ENCODE measurements around the gene LSM4.
A peak's percentile ranks its signal among the peaks of the same experiment; 100 is the strongest.
"Not testable (repeated sequence)": the region's sequence is repeated elsewhere in the genome, so short reads cannot be mapped to it uniquely, and the experiment has no call there.

Gene LSM4

DNA sequence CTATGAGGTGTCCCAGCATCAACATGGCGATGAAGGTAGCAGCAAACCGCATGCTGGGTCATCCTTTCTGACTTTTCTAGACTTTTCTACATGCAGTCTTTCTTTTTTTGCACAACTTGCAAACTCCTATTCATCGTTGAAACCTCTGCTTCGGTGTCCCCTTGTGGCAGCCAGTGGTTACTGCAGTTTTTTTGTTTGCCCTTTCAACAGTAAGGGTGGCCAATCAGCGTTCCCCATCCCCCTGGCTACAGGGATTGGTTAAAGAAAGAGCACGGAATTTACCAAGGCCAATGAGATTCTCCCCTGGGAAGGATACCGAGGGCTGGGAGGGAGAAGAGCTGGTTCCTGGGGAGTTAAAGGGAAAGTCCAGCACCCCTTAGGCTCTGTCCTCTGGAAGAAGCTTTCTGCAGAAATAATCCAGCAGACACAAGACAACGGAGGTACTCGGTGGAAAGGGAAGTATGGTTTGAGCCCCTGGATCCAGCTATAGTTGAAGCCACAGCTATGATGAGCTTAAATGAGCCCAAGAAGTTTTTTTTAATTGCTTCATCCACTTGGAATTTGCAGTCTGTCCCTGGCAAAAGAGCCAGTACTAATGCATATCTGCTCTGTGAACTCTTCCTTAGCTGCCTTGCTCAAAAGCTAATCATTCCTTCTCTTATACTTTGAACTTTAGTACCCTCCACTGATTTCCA, 5.6 kb upstream of the LSM4 start:
- Mint-ChIP-seq H3K4me1 (peaks cover 25% of the 10 kb centered on the region), H3K4me3 (peak overlapping the region; percentile 79 to 87), H3K27ac (no peak overlapping the region), H3K9me3 (no peaks in the 10 kb centered on the region), H3K27me3 (no peaks in the 10 kb centered on the region)
- peak; percentile 99 for ATAC-seq
- peak; percentile 84 to 90 for DNase-seq

- ATAC-seq = no peak
Measured at GRCh38 chr19:18326772-18327171, 3.9 kb upstream of the LSM4 start.

DNA sequence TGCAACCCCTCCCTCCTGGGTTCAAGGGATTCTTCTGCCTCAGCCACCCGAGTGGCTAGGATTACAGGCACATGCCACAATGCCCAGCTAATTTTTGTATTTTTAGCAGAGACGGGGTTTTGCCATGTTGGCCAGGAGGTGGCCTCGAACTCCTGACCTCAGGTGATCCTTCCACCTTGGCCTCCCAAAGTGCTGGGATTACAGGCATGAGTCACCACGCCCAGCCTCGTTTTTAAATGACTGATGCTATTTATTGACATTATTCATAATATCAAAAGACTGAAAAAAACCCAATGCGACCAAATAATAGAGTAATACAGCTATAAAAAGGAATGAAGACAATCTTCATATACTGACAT, 1.5 kb upstream of the LSM4 start:
- not testable (repeated sequence) for H3K27me3 Mint-ChIP-seq, H3K27ac Mint-ChIP-seq, ATAC-seq, H3K9me3 Mint-ChIP-seq, DNase-seq
- peak overlapping the region in 1 of 2 donors; percentile 91 for H3K4me3 Mint-ChIP-seq
- H3K4me1 Mint-ChIP-seq = peaks cover 53% of the 10 kb centered on the region

More at GRCh38 chr19:18326772-18327171, 3.9 kb upstream of the LSM4 start:
- DNase-seq = no peak
- H3K27me3 Mint-ChIP-seq = no peaks in the 10 kb centered on the region
- H3K4me3 Mint-ChIP-seq = no peak overlapping the region
- peaks cover 32% of the 10 kb centered on the region for H3K4me1 Mint-ChIP-seq
- H3K9me3 Mint-ChIP-seq = no peaks in the 10 kb centered on the region
- no peak overlapping the region for H3K27ac Mint-ChIP-seq

GRCh38 chr19:18322318-18322758, 538 bp downstream of the LSM4 start:
- no peaks in the 10 kb centered on the region for H3K27me3 Mint-ChIP-seq
- H3K27ac Mint-ChIP-seq = peak overlapping the region; percentile 91 to 92
- H3K4me3 Mint-ChIP-seq = peak overlapping the region; percentile 91
- ATAC-seq (peak; percentile 22), DNase-seq (peak; percentile 39 to 56)
- peaks cover 61% of the 10 kb centered on the region for H3K4me1 Mint-ChIP-seq
- no peaks in the 10 kb centered on the region for H3K9me3 Mint-ChIP-seq

GRCh38 chr19:18321734-18322102, 1.2 kb downstream of the LSM4 start:
- no peaks in the 10 kb centered on the region for H3K27me3 Mint-ChIP-seq
- H3K27ac Mint-ChIP-seq = peak overlapping the region; percentile 91 to 92
- H3K9me3 Mint-ChIP-seq = no peaks in the 10 kb centered on the region
- peak overlapping the region; percentile 91 for H3K4me3 Mint-ChIP-seq
- H3K4me1 Mint-ChIP-seq = peaks cover 64% of the 10 kb centered on the region
- ATAC-seq = no peak
- peak; percentile 25 to 54 for DNase-seq

GRCh38 chr19:18320865-18321733, 1.8 kb downstream of the LSM4 start:
- DNase-seq = no peak
- H3K4me1 Mint-ChIP-seq = peaks cover 70% of the 10 kb centered on the region
- H3K27me3 Mint-ChIP-seq = no peaks in the 10 kb centered on the region
- H3K4me3 Mint-ChIP-seq = peak overlapping the region; percentile 91
- ATAC-seq = no peak
- peak overlapping the region; percentile 91 to 92 for H3K27ac Mint-ChIP-seq
- no peaks in the 10 kb centered on the region for H3K9me3 Mint-ChIP-seq

DNA sequence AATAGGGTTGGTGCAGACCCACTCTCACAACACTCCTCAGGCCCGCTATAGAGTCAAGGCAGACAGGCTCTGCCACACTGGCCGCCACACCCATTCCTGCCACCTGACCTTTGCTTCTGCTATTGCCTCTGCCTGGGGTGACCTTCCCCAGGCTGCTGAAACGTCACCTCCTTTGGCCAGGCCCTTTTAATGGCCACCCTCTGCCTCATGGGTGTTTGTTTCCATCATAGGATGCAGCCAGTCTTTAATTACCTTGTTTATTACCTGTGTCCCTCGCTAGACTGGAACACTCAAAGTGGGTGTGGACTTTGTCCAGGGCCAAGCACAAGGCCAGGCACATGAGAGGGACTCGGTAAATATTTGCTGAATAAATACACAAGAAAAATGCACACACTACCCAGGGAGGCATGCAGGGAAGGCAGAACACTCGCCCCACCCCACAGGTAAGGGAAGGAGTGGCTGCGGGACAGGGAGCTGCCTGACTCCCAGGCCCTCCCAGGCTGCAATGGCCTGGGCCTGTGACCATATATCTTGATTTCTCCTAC, 3.2 kb downstream of the LSM4 start:
- Mint-ChIP-seq H3K27ac (peak overlapping the region; percentile 85 to 87), H3K9me3 (no peaks in the 10 kb centered on the region), H3K4me1 (peaks cover 83% of the 10 kb centered on the region), H3K27me3 (no peaks in the 10 kb centered on the region), H3K4me3 (peak overlapping the region; percentile 72 to 87)
- no peak for DNase-seq
- no peak for ATAC-seq

DNA sequence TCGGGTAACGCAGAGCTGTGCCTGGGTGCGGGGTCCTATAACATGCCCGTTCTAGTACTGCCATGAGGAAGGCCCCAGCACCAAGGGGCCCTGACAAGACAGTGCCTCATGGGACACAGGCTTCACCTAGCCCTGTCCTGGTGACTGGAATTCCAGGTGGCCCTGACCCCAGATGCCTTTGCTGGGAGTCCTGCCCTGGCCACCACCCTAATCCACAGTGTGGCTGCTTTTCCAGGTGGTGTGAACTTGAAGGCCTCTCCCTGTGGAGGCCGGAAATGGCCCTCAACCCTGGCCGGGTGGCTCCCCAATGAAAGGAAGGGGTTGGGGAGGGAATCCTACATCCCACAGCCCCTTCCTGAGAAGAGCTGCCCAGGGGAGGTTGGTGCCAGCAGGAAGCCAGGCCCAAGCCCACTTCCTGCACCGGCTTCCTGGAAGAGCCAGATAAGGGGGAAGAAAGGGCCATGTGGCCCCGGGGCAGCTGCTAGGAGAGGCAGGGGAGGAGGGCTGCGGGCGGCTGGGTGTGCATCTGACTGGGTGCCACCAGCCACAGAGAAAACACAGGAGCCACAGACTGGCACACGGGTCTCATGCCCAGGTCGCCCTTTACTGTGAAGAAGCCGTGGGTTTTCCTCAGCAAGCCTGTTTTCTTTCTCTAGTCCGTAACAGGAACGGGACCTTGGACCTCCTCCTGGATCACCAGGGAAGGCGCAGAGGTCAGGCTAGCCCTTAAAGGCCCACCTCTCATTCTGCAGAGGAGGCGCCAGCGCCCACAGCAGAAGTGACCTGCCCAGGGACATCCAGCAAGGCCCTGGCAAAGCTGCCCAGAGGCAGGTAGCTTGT, 4.7 kb downstream of the LSM4 start:
- peak; percentile 77 for ATAC-seq
- H3K27ac Mint-ChIP-seq = peak overlapping the region; percentile 86 to 95
- DNase-seq = peak; percentile 17 to 65
- H3K9me3 Mint-ChIP-seq = no peaks in the 10 kb centered on the region
- H3K4me1 Mint-ChIP-seq = peaks cover 71% of the 10 kb centered on the region
- H3K4me3 Mint-ChIP-seq = peak overlapping the region; percentile 87 to 88
- no peaks in the 10 kb centered on the region for H3K27me3 Mint-ChIP-seq

DNA sequence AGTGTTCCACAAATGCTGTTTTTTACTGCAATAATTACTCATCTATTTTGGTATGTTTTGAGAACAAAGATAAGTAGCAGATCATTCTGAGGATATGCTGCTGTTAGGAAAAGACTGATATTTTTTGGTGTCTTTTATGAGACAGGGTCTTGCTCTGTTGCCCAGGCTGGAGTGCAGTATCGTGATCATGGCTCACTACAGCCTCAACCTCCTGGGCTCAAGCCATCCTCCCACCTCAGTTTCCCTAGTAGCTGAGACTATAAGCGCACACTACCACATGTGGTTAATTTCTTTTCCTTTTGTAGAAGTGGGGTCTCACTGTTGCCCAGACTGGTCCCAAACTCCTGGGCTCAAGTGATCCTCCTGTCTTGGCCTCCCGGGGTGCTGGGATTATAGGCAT, 9.5 kb downstream of the LSM4 start:
- peaks cover 75% of the 10 kb centered on the region for H3K4me1 Mint-ChIP-seq
- H3K4me3 Mint-ChIP-seq = no peak overlapping the region
- no peaks in the 10 kb centered on the region for H3K27me3 Mint-ChIP-seq
- ATAC-seq (no peak), DNase-seq (no peak)
- H3K27ac Mint-ChIP-seq = no peak overlapping the region
- no peaks in the 10 kb centered on the region for H3K9me3 Mint-ChIP-seq

DNA sequence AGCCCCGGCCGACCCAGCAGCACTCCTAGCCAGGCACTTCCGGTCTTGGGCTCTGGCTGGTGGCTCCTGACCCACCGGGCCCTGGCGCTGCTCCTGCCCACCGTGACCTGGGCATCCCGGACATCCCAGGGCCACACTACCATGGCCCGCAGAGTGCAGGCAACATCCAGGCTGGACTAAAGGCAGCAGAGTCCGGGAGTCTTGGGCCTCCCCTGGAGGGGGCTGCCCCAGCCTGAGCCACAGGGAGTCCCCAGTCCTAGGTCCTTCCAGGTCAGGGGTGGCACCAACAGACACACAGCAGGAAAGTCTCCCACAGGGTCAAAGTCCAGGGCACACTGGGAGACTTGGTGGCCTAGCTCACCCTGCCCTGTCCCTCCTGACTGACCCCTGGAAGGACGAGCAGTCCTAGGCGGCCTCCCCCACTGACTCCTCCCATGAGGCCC, 10.8 kb downstream of the LSM4 start:
- no peak overlapping the region for H3K27ac Mint-ChIP-seq
- ATAC-seq (no peak), DNase-seq (no peak)

GRCh38 chr19:18311502-18312091, 11.3 kb downstream of the LSM4 start:
- H3K4me1 Mint-ChIP-seq = peaks cover 79% of the 10 kb centered on the region

More for the DNA sequence above, 10.8 kb downstream of the LSM4 start:
- peaks cover 75% of the 10 kb centered on the region for H3K4me1 Mint-ChIP-seq
- H3K4me3 Mint-ChIP-seq = no peak overlapping the region
- H3K27me3 Mint-ChIP-seq = no peaks in the 10 kb centered on the region
- H3K9me3 Mint-ChIP-seq = peaks cover 0 to 5% of the 10 kb centered on the region in 2 donors

GRCh38 chr19:18310966-18311365, 11.9 kb downstream of the LSM4 start:
- DNase-seq (no peak), ATAC-seq (no peak)
- Mint-ChIP-seq H3K27ac (peak overlapping the region; percentile 27 to 54), H3K4me1 (peaks cover 79% of the 10 kb centered on the region), H3K9me3 (peaks cover 0 to 7% of the 10 kb centered on the region in 2 donors), H3K27me3 (no peaks in the 10 kb centered on the region), H3K4me3 (no peak overlapping the region)

More at GRCh38 chr19:18311502-18312091, 11.3 kb downstream of the LSM4 start:
- no peak overlapping the region for H3K4me3 Mint-ChIP-seq
- DNase-seq (no peak), ATAC-seq (no peak)
- no peaks in the 10 kb centered on the region for H3K27me3 Mint-ChIP-seq
- H3K9me3 Mint-ChIP-seq = peaks cover 0 to 7% of the 10 kb centered on the region in 2 donors
- H3K27ac Mint-ChIP-seq = peak overlapping the region in 1 of 2 donors; percentile 27

DNA sequence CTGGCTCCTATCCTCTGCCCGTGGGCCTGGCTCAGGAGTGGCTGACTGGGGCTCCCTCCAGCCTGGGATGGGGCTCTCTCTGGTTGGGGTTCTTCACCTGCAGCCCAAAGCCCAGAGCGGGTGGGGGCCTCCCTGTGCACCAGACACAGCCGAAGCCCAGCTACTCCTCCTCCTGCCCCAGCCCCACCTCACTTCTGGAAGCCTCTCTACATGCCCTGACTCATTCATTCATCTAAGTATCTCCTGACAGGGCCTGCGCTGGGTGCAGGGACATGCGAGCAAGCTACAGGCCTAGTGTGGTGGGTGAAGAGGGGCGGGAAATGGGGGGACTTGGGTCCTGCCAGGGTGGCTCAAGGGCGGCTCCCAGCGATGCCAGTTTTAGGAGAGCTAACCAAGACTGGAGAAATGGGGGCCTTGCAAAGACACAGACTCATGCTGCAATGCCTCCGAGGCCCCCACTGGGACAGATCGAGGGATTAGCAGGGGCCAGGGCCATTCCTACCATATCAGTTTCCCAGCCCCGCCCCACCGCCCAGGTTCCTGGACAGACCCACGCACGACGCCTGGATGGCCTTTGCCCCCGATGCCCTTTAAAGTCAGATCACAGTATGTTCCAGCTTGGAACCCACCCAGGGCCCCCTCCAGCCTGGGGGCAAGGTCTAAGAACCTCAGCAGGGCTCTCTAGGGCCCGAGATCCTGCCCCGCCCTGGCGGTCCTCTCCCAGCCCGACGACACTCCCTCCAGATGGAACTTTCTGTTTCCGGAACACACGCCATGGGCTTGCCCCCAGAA, 12.6 kb downstream of the LSM4 start:
- Mint-ChIP-seq H3K27ac (peak overlapping the region; percentile 54 to 85), H3K4me3 (peak overlapping the region in 1 of 2 donors; percentile 26), H3K27me3 (no peaks in the 10 kb centered on the region), H3K4me1 (peaks cover 79% of the 10 kb centered on the region), H3K9me3 (peaks cover 0 to 7% of the 10 kb centered on the region in 2 donors)
- DNase-seq (no peak), ATAC-seq (no peak)

GRCh38 chr19:18309525-18310064, 13.3 kb downstream of the LSM4 start:
- Mint-ChIP-seq H3K4me1 (peaks cover 81% of the 10 kb centered on the region), H3K27me3 (no peaks in the 10 kb centered on the region), H3K27ac (peak overlapping the region in 1 of 2 donors; percentile 19), H3K4me3 (no peak overlapping the region), H3K9me3 (peaks cover 0 to 7% of the 10 kb centered on the region in 2 donors)
- ATAC-seq = no peak
- no peak for DNase-seq
